GM18873 (cell line): ENCODE data around the gene SCUBE3.

ENCODE experiments used
- ATAC-seq: cut with Tn5 transposase; IDR thresholded peaks from one replicate; pipeline ENCODE4 v1.9.1; 2021; ENCODE audit warnings: mild to moderate bottlenecking, moderate library complexity, moderate number of reproducible peaks; ENCODE audit not compliant: unreplicated experiment, low FRiP score

The SCUBE3 gene

DNA sequence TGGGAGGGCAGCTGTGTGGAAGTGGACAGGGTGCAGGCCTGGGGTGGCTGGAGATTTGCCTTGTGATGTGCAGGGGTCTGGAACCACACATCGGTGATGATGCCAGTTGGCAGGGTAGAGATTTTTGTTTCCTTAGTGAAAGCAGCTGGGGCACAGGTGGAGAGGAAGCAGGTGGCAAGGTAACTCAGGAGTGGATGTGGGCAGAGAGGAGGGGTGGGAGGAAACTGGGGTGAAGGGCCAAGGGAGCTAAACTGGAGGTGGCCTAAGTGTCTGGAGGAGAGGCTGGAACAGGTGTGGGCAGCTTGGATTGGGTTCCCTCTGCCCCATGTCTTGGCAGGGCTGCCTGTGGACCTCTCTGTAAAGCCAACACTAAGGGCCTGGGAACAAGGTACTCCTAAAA, 4.7 kb upstream of the SCUBE3 start:
- ATAC-seq, result no peak

DNA sequence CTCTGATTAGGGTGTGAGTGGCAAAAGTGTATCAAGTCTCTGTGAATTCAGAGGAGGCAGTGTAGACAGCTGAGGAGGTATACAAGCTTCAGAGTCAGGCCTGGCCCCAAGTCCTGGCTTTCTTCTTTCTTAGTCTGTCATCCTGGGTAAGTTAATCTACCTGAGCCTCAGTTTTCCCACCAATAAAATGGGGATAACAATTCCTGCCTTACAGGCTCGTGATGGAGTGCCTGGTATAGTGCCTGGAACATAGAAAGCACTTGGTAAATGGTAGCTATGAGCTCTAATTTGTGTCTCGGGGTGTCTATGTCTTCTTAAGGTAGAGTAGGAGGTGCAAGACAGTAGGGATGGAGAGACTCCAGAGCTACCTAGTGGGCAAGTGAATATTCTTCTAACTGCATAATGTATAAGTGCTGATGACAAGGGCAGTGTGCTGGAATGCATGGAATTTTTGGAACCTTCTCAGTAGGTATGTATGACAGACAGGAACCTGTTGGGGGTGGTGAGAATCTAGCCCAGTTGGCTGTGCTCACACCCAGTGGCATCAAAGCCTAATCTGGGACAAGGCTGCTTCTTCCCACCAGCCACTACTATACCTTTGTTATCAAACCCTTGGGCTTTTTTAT, 4.0 kb upstream of the SCUBE3 start:
- no peak for ATAC-seq

DNA sequence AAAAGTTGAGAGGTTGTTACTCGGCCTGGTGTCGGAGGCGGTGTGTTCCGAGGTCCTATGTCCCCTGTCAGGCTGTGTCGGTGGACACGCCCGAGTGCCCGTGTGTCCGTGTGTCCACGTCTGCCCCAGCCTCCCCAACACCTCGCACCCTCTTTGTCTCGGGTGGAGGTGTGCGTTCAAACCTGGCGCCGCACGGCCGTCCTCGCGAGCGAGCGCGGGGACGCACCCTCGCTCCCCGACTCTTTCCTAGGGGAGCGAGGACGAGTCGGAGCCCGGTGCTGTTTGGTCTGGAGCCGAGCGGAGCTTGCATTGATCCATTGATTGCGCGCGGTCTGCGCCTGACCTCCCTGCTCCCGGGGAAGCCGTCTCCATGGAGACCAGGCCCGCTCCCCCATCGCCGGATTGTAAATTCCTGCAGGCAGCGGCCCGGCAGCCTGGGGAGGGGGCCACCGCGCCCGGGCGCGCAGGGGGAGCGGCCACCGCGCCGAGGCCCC, 411 bp upstream of the SCUBE3 start:
- ATAC-seq, result no peak

DNA sequence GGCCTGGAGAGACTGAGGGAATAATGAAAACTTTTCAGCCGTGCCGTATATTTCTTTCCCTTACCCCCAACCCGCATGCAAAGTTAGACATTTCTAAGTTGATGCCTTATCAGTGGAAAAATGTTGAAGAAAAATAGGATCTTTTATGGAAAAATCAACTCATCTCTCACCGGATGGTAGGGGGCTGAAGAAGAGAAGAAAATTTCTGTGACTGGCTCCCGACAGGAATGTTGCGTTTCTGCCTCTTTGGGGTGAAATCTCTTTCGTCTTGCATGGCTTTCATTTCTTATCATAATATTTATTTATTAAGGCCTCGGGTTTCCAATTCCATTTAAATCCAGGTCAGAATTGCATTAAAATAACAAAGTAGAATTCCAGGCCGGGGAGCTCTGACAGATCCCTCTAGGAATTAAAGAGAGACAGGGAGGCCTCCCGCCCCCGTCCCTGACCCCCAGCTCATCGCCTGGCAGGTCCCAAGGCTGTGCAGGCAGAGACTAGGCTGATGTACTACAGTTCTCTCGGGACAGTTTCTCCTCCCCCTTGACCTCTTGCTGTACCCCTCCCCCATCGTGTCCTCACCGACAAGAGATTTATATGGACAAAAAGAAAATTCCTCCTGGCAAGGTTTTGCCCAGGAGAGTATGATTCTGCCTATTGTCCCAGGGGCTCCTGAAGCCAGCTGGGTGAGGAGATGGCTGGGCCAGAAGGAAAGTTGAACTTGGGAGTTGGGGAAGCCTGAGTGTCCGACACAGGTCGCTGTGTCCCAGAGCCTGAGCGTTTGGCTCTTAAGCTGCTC, 1.3 kb downstream of the SCUBE3 start:
- ATAC-seq, result no peak

DNA sequence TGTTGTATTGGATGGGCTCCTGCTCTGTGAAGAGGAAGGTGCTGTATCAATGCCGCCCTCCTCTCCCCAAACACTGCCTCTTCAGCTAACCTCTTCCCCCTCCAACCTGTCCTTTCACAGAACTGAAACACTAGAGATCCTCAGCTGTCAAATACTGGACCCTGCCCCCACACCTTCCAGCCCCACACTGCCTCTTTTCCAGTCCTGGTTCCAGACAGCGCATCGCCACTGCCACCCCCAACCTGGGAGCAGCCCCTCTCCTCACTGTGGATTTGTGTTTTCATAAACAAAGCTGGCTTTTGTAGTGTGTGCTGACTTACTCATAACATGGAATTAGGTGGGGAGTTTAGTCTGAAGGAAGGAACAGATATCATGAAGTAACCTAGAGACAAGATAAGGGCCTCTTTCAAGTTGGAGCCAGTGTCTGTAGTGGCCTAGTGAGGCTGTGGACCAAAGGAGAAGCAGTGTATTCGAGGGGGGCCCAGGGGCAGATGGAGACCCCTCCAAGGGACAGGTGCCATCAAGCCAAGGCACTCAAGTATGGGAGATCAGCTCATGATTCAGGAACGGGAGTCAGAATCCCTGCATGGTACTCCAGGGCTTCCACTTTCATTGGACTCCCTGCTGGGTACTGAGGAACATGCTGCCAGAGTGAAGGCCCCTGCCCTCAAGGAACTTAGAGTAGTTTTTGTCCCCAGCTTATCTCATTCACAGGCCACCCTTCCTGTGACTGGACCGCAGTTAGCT, 2.1 kb downstream of the SCUBE3 start:
- ATAC-seq, result no peak

DNA sequence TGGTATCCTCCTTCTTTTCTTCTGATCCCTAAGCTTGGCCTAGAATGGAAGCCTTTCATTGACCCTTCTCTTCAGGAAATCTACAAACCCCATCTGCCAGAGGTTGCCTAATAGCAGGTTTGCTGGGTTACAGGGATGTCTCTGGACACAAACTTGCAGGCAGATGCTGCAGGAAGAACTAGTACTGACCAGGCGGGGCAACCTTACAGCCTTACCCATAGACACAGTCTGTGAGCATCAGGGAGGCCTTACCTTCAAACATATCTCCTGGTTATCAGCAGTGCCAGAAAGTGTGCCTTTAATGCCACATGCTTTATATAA, 2.6 kb downstream of the SCUBE3 start:
- ATAC-seq, result no peak

DNA sequence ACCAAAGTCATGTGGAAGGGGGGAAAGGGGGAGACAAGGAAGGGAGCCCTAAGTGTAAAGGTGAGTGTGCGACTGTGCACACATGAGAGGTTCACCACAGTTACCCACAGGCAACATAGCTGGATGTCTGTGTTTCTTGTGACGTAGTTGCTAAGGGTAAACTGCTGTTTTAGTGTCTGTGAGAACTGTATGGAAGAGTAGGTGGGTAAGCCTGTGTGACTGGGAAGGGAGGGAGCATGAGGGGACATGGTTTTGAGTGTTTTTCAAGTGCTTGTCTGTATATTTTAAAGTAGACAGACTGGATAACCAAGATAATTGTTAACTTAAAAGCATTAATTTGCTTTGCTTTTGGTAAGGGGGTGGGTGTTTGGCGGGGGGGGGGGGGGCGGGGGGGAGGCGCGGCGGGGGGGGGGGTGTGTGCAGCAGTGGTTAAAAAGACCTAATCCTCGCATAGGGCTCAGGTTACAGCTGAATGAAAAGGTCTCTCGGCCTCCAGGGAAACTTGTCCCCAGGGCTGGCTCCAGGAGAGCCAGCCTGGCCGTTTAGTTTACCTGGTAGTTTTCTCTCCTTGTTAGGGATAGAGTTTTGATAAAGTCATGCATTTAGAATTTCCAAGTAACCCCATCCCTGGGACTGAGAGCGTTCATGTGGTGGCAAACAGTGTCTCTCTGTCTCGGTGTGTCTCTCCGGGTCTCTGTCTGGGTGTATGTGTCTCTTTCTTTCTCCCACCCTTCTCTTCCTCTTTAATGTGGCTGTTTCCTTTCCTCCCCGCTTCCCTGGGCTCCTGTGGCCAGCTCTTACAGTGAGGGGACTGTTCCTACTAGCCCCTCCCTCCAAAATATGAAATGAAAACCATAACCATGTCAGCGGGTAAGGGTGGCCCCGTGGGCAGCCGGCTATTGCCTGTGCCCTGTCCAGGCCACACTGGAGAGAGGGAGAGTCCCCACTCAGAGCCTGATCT, 3.4 kb downstream of the SCUBE3 start:
- ATAC-seq, result no peak

DNA sequence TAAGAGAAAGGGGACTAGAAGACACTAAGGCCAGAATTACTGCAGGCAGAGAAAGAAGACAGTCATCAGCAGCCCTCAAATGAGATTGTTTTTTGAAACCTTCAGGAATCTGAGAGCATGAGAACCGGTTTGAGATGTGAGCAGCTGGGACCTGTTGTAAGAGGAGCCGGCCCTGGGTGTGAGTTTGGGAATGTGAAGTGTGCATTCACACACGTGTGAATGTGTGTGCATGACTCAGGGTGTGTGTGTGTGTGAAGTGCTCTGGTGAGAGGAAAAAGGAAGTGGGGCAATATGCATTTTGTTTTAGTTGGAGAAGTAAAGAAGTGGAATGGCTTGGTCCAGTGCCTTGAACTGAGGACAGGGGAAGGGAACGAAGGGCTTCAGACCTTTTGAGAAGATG, 4.3 kb downstream of the SCUBE3 start:
- ATAC-seq, result no peak

DNA sequence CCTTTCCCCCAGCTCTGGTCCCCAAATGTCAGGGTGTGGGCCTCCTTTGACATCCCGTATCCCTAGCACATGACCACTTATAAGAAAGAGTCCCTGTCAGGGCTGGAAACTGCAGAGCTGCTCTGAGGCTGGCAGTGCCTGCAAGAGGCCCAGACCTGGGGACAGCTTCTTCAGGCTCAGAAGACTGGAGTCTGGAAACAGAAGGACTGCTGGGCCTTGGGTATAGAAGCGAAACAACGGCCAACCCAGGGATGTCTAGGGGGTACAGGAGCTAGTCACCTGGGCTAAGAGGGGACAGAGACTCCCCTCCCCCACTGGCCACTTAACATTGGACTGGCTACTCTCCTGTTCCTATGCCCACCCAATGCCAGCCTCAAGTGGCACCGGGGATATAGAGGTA, 4.7 kb downstream of the SCUBE3 start:
- ATAC-seq, result no peak

DNA sequence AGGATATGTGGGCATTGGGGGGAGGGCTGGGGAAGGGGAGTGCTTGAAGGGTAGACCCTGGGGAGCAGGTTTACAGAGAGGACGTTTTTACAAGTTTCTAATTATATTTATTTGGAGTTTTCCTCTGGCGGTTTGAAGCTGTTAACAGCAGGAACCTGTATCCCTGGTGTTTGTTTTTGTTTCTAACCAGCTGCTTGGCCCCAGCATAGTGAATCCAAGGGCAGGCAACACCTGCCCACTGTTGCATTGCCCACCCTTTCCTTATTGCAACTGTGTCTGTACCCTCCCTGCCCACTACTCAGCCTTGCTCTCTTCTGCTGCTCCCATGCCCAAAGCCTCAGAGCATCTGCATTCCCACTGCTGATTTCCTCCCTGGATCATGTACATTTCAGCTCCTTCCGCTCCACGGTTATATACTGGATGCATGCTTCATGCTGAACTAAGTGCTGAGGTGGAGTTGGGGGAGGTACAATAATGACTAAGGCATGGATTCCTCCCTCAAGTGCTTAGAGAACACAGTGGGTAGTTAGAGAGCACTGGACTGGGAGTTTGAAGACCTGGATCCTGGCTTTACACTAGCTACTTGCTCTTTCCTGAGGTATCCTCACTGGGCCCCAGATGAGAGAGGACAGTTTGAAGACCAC, 6.0 kb downstream of the SCUBE3 start:
- ATAC-seq, result no peak

DNA sequence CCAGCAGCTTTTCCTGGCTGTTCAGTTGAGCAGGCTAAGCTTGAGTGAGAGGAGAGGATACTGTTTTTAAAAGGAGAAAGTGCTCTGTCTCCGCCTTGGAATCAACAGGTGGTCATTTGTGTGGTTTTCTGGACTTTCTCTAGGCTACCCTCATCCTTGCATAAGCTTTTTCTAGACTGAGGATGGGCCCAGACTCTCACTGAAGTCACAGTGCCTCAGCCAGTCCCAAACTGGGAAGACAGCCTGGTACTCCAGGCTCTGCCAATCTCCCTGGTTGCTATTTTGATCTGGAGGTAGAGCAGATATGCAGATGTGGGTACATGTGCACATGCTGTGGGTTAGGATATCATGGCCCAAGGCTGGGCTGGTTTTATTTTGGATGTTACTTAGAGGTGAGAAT, 7.0 kb downstream of the SCUBE3 start:
- no peak for ATAC-seq

DNA sequence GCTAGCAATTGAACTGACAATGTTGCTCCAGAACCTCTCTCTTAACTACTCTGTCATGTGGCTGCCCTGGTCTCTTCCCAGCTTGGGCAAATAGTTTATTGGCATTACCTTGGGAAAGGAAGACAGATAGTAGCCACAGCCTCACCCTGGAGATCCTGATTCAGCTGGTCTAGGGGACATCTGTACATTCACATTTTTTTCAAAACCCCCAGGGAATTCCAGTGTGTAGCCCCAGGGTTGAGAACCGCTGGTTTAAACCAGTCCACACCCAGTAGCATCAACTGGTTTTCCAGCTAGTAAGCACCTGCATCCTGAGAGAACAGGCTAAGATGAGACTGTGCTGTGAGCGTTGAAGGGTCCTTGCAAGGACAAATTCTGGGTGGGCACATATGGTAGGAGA, 9.6 kb downstream of the SCUBE3 start:
- ATAC-seq, result no peak

DNA sequence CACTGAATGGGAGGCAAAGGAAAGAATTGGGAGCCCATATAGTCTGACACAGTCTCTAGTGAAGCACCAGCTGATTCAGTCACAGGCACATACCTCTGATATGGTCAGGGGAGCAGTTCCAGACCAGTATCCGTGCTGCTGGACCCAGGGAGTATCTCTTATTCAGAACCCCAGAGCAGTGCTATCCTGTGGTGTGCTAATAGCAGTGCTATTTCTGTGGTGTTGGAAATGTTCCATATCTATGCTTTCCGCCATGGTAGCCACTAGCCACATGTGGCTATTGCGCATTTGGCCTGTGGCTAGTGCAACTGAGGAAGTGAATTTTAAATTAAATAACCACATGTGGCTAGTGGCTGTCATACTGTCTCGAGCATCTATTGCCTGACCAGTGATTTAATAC, 11.0 kb downstream of the SCUBE3 start:
- no peak for ATAC-seq

DNA sequence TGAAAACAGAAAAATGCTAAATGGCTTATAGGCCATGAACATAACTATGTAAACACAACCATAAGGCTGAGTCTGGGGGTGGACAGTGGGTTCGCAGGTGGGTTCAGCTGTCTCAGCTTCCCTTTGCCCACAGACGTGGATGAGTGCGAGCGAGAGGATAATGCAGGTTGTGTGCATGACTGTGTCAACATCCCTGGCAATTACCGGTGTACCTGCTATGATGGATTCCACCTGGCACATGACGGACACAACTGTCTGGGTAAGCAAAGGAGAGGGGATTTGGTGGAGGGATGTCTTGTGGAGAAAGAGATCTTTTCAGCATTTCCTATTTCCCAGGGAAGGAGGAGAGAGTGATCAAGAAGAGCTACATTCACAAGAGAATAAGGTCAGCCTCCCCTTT, 14.7 kb downstream of the SCUBE3 start:
- ATAC-seq, result no peak

DNA sequence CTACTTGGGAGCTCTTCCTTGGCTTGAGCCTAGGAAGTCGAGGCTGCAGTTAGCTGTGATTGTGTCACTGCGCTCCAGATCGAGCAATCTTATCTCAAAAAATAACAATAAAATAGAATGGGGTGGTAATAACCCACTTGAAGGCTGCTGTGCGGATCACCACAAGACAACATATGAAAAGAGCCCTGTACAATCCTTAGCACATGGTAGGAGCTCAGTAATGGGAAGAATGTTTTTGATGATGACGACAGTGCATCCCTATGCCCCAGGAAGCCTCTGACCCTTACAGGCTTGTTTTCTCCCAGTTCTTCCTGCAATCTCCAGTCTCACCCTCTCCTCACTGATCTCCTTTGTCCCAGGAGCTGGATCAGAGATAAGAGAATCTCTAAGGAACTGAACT, 15.5 kb downstream of the SCUBE3 start:
- no peak for ATAC-seq

DNA sequence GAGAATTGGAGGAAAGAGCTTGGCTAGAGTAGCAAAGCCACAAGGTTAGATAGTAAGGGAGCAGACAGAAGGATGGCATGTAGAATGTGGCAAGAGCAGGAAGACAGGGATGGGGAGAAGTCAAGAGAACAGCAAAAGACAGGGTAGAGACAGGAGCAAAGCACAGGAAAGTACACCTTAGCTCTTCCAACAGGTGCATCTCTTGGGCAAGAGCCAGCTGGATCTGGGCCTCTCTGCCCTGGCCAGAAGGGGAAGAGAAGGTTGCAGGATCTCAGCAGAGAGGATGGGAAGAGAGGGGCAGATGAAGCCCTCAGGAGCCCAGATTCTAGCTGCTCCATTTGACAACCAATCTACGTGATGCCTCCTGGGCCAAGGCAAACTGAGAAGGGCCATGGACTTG, 16.7 kb downstream of the SCUBE3 start:
- no peak for ATAC-seq

DNA sequence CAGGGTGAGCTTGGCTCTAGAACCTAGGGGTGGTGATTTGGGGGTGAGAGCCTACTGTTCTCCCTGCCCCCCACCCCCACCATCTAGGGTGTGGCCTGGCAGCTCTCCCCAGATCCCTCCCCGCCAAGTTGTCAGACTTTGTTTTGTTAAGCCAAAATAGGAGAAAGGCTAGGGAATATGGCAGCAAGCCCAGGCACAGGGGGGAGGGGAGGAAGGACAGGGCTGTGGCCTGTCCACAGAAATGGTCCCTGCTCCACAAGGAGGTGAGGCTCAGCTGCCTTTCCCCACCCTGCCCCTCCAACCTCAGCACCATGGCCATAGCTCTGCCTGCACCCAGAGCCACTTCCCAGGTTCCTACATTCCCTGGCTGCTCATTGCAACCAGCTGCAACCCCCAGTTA, 17.2 kb downstream of the SCUBE3 start:
- ATAC-seq, result no peak

DNA sequence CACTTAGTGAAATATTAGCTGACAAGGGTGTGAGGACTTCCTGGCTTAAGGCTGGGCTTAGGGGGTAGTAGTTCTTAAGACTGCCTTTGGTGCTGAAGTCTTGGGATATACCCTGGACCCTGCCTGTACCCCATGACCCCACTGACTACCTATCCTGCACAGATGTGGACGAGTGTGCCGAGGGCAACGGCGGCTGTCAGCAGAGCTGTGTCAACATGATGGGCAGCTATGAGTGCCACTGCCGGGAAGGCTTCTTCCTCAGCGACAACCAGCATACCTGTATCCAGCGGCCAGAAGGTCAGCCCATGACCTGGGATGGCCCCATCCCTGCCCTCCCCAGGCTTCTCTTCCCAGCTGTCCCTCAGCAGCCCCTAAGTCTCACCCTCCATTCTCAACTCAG, 17.8 kb downstream of the SCUBE3 start:
- ATAC-seq, result no peak

DNA sequence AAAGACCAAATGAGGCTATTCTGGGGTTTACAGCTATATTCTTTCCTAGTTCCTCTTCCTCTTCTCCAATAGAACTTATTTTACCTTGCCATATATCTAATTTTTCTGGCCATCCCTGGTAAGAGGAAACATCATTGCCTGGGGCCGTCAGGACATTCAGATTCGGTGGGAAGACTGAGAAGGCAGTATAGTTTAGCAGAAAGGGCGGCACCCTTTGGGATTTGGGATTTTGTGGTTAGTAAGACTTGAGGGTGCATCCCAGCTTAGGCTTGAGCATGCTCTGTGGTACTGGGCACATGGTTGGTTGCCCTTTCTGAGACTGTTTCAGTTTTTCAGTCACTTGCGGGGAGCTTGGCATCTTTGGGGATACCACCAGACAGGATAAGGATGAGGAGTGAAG, 21.1 kb downstream of the SCUBE3 start:
- ATAC-seq, result no peak

DNA sequence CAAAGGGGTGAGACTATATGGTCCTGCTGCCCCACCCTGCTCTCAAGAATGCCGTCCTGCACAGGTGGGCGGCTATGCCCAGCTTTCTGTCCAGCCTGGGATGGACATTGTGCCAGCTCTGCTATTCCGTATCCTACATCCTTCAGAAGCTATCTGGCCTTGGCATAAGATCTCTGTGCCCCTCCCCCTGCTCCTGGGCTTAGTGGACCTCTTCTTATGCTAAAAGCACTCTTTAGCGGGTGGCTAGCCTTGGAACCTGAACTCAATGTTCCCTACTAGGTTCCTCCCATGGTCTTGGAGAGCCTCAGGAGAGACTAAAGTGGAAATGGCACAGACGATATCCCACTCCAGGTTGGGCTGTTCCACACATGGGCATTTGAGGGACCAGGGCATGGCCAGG, 22.5 kb downstream of the SCUBE3 start:
- no peak for ATAC-seq
